HepG2 (cell line): Measurements from ENCODE around the gene PRIM2. TPM values are rescaled to one million over a fixed set of nuclear protein-coding genes. Genes with fewer than 3 reads are reported as not detected.
A peak's percentile ranks its signal among the peaks of the same experiment; 100 is the strongest.

ENCODE experiments used
- ARID3A ChIP-seq: IDR thresholded peaks from 2 replicates; pipeline ENCODE4 v1.6.1; 2012; ENCODE audit warnings: low read depth, low read length, improper control_type of control experiment
- ARID5B ChIP-seq: IDR thresholded peaks from 2 replicates; pipeline ENCODE4 v1.4.0; 2020; ENCODE audit warnings: mild to moderate bottlenecking, missing genetic modification reagents
- DRAP1 ChIP-seq: IDR thresholded peaks from 2 replicates; pipeline ENCODE4 v1.6.1; 2016; ENCODE audit warnings: missing genetic modification reagents, missing compliant biosample characterization
- FOXO1 ChIP-seq: sonication (generic); formaldehyde crosslinking; IDR thresholded peaks from 2 replicates; pipeline ENCODE4 v1.4.0; 2020; ENCODE audit warnings: missing genetic modification reagents
- PITX1 ChIP-seq: sonication (generic); formaldehyde crosslinking; IDR thresholded peaks from 2 replicates; pipeline ENCODE4 v1.5.1; 2020; ENCODE audit warnings: mild to moderate bottlenecking, missing genetic modification reagents
- SATB2 ChIP-seq: sonication (generic); formaldehyde crosslinking; IDR thresholded peaks from 2 replicates; pipeline ENCODE4 v1.5.0; 2020; ENCODE audit warnings: missing genetic modification reagents
- TFDP2 ChIP-seq: sonication (generic); formaldehyde crosslinking; IDR thresholded peaks from 2 replicates; pipeline ENCODE4 v1.4.0; 2020; ENCODE audit warnings: missing genetic modification reagents
- U2AF1 ChIP-seq: fragments of 200-400 bp; formaldehyde crosslinking; optimal IDR thresholded peaks from 2 replicates; pipeline ENCODE3; 2017; ENCODE audit warnings: mild to moderate bottlenecking, low read depth, low read length
- ZBTB33 ChIP-seq: sonication (generic); formaldehyde crosslinking; IDR thresholded peaks from 2 replicates; pipeline ENCODE4 v1.4.0; 2020; ENCODE audit warnings: missing genetic modification reagents
- ZNF318 ChIP-seq: sonication (generic); formaldehyde crosslinking; IDR thresholded peaks from 2 replicates; pipeline ENCODE4 v1.4.0; 2020; ENCODE audit warnings: mild to moderate bottlenecking, missing genetic modification reagents
- ZNF644 ChIP-seq: IDR thresholded peaks from 2 replicates; pipeline ENCODE4 v1.6.1; 2016; ENCODE audit warnings: low read depth
- polyA plus RNA-seq, 8 experiments: library from polyadenylated mRNA; depleted of rRNA in 3 of 8; stranded (reverse) in 7 of 8; unstranded in 1 of 8; fragments of >200 nt; fragmentation: Illumina TruSeq in 4 of 8; extraction: Trizol in 4 of 8; gene quantifications; 2 replicates each; pipeline versions ENCODE4 v1.2.1 to v1.2.3, GENCODE V29; 2011 to 2016; ENCODE audit warnings: low read depth in 4 of 8, missing spikeins in 1 of 8, mixed read lengths in 1 of 8; ENCODE audit not compliant: insufficient read depth in 1 of 8
- total RNA-seq, 5 experiments: library from RNA; depleted of rRNA; stranded (reverse); fragments of >200 nt; fragmentation: Illumina TruSeq; extraction: Trizol; gene quantifications; 2 replicates each; pipeline ENCODE4 v1.2.3, GENCODE V29; 2016; ENCODE audit warnings: low read depth in 1 of 5

PRIM2 gene
- total and polyA plus RNA-seq, 2 of the 13 experiments (the other 11 are each of a cell fraction or from before 2014, with no cell fraction given), result 8.0 to 52.7 TPM

- no peak for TF ChIP-seq ZNF644 (CRISPR knock-in tag)
- no peak for TF ChIP-seq SATB2
- TF ChIP-seq U2AF1, result no peak
- peak; percentile 23; the same call in 1 of the 2 replicates for TF ChIP-seq PITX1
- no peak for TF ChIP-seq ZBTB33 (CRISPR knock-in tag)
- TF ChIP-seq TFDP2 (CRISPR knock-in tag), result peak; percentile 85
- peak; percentile 33; the same call in 1 of the 2 replicates for TF ChIP-seq ARID5B (CRISPR knock-in tag)
- peak; percentile 58; the same call in 1 of the 2 replicates for TF ChIP-seq FOXO1 (CRISPR knock-in tag)
- TF ChIP-seq DRAP1 (CRISPR knock-in tag), result peak; percentile 24; the same call in 1 of the 2 replicates
- no peak for TF ChIP-seq ZNF318 (CRISPR knock-in tag)
- peak; percentile 64; the same call in 1 of the 2 replicates for TF ChIP-seq ARID3A
Observed at GRCh38 chr6:57316581-57317059, 810 bp upstream of the PRIM2 start (continued).
